ENCODE measurements around the gene KLHL29.

DNA sequence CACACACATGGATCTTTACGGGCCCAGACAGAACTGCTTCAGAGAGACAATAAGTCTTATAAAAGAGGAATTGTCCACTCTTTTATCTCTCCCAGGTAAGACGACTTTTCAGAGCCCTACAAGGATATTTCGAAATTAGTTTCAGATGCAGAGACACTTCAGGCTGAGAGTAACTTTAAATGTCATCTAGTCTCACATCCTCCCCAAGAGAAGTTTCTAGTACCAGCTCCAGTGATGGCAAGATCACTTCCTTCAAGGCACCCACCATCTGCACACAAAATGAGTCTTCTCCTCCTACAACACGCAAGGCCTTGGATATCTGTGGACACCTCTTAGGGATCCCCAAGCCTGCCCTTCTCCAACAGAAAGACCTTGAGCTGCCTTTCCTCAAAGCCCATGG is 39.0 kb upstream of the KLHL29 start:
- TF ChIP-seq, protein P1, sequence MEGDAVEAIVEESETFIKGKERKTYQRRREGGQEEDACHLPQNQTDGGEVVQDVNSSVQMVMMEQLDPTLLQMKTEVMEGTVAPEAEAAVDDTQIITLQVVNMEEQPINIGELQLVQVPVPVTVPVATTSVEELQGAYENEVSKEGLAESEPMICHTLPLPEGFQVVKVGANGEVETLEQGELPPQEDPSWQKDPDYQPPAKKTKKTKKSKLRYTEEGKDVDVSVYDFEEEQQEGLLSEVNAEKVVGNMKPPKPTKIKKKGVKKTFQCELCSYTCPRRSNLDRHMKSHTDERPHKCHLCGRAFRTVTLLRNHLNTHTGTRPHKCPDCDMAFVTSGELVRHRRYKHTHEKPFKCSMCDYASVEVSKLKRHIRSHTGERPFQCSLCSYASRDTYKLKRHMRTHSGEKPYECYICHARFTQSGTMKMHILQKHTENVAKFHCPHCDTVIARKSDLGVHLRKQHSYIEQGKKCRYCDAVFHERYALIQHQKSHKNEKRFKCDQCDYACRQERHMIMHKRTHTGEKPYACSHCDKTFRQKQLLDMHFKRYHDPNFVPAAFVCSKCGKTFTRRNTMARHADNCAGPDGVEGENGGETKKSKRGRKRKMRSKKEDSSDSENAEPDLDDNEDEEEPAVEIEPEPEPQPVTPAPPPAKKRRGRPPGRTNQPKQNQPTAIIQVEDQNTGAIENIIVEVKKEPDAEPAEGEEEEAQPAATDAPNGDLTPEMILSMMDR (IDR thresholded peaks at IDR 0.05; ENCODE audit: insufficient read depth, low read length) = no peak
- TF ChIP-seq REST (IDR thresholded peaks at IDR 0.05; ENCODE audit: insufficient replicate concordance, low read depth) (no peak), POLR2AphosphoS5 (IDR thresholded peaks at IDR 0.05; ENCODE audit: low read depth) (no peak)

Measured in HL-60 (cell line).